Body of pancreas (tissue), 4 donors: ENCODE results near the gene TMEM109.

ENCODE experiments used
- CTCF ChIP-seq, 7 experiments: fragments of 450-650 bp in 4 of 7; fragments of 200-600 bp in 3 of 7; sonication (generic) in 3 of 7; IDR thresholded peaks; one replicate each; pipeline ENCODE4 v1.5.1; 2016 to 2019; ENCODE audit warnings: antibody characterized with exemption in 7 of 7
- POLR2A ChIP-seq, 3 donors: fragments of 450-650 bp; IDR thresholded peaks; one replicate each; pipeline ENCODE4 v1.6.1; 2016; ENCODE audit warnings: antibody characterized with exemption in 3 of 3, mild to moderate bottlenecking in 2 of 3

GRCh38 chr11:60948250-60948649, 34.3 kb downstream of the TMEM109 start:
- TF ChIP-seq POLR2A (IDR thresholded peaks at IDR 0.05) (no peak), CTCF (IDR thresholded peaks at IDR 0.05) (no peak)
